ENCODE results near the gene ARRDC1. TPM values are rescaled to one million over a fixed set of nuclear protein-coding genes. Genes with fewer than 3 reads are reported as not detected.

ARRDC1 gene
- total and polyA plus RNA-seq, 9 of the 15 experiments (the other 6 are each of a cell fraction or from before 2014, with no cell fraction given), result 0.21 to 45.3 (median 18.6) TPM

DNA sequence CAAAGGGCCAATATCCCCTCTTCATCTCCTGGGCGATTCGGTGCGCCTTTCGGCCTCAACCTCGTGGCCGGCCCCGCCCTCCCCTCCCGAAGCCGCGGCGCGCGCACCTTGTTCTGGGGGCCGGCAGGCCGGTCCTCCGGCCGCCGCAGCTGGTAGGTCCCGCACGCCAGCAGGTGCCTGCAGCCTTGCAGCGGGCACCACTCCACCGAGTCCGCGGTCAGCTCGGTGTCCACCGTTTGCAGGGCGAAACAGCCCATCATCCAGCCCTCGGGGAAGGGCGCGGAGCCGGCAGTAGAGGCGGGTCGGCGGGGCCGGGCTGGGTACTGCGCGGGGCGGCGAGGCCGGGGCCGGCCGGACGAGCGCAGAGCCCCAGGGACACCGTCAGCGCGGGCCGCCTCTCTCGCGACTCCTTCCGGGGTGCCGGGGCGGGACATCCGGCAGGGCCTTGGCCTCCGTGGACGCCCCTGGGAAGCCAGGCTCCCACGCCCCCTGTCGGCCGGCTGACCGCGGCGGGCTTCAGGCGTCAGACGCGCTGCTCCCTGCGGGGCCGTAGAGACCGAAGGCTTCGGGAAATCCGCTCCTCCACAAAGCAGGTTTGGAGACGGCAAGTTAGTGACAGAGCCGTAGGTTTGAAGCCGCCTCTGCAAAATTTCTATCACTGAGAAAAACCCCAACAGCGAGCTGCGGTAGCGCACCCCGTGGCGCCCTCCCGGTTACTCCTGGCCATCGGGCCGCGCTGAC, 26.8 kb upstream of the ARRDC1 start, which contains the start of gene DPH7 (continued):
- TF ChIP-seq, protein P1, sequence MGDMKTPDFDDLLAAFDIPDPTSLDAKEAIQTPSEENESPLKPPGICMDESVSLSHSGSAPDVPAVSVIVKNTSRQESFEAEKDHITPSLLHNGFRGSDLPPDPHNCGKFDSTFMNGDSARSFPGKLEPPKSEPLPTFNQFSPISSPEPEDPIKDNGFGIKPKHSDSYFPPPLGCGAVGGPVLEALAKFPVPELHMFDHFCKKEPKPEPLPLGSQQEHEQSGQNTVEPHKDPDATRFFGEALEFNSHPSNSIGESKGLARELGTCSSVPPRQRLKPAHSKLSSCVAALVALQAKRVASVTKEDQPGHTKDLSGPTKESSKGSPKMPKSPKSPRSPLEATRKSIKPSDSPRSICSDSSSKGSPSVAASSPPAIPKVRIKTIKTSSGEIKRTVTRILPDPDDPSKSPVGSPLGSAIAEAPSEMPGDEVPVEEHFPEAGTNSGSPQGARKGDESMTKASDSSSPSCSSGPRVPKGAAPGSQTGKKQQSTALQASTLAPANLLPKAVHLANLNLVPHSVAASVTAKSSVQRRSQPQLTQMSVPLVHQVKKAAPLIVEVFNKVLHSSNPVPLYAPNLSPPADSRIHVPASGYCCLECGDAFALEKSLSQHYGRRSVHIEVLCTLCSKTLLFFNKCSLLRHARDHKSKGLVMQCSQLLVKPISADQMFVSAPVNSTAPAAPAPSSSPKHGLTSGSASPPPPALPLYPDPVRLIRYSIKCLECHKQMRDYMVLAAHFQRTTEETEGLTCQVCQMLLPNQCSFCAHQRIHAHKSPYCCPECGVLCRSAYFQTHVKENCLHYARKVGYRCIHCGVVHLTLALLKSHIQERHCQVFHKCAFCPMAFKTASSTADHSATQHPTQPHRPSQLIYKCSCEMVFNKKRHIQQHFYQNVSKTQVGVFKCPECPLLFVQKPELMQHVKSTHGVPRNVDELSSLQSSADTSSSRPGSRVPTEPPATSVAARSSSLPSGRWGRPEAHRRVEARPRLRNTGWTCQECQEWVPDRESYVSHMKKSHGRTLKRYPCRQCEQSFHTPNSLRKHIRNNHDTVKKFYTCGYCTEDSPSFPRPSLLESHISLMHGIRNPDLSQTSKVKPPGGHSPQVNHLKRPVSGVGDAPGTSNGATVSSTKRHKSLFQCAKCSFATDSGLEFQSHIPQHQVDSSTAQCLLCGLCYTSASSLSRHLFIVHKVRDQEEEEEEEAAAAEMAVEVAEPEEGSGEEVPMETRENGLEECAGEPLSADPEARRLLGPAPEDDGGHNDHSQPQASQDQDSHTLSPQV (IDR thresholded peaks at IDR 0.05), result 0 out of 2 replicates have a peak, but pooled peaks have one; percentile 69
- TF ChIP-seq RBM25 (IDR thresholded peaks at IDR 0.05; ENCODE audit: low read depth, low read length, severe bottlenecking) (no peak), E2F1 (CRISPR knock-in tag; IDR thresholded peaks at IDR 0.05) (no peak; the same call in 1 of the 2 replicates), MYBL2 (IDR thresholded peaks at IDR 0.05; ENCODE audit: low read depth) (no peak), MYBL2 (CRISPR knock-in tag; IDR thresholded peaks at IDR 0.05; ENCODE audit: borderline replicate concordance) (no peak), ZSCAN29 (IDR thresholded peaks at IDR 0.05) (peak; percentile 94), ZNF551 (CRISPR knock-in tag; IDR thresholded peaks at IDR 0.05) (no peak), ZNF444 (CRISPR knock-in tag; IDR thresholded peaks at IDR 0.05) (no peak), CREBBP (IDR thresholded peaks at IDR 0.05; ENCODE audit: low read depth, low read length) (no peak), TAF15 (IDR thresholded peaks at IDR 0.05; ENCODE audit: low read depth, low read length) (no peak), ELF2 (CRISPR knock-in tag; IDR thresholded peaks at IDR 0.05) (peak; percentile 52; the same call in 1 of the 2 replicates), E2F4 (CRISPR knock-in tag; IDR thresholded peaks at IDR 0.05; ENCODE audit: low read depth) (no peak), RNF2 (IDR thresholded peaks at IDR 0.05) (no peak; the same call in 1 of the 2 replicates), TRIM24 (IDR thresholded peaks at IDR 0.05) (peak in 1 of 2 experiments; percentile 72; a peak in 2 of 4 replicates), BRCA1 (IDR thresholded peaks at IDR 0.05) (no peak), BRCA1 (CRISPR knock-in tag; IDR thresholded peaks at IDR 0.05) (no peak)
- TF ChIP-seq, protein P2, sequence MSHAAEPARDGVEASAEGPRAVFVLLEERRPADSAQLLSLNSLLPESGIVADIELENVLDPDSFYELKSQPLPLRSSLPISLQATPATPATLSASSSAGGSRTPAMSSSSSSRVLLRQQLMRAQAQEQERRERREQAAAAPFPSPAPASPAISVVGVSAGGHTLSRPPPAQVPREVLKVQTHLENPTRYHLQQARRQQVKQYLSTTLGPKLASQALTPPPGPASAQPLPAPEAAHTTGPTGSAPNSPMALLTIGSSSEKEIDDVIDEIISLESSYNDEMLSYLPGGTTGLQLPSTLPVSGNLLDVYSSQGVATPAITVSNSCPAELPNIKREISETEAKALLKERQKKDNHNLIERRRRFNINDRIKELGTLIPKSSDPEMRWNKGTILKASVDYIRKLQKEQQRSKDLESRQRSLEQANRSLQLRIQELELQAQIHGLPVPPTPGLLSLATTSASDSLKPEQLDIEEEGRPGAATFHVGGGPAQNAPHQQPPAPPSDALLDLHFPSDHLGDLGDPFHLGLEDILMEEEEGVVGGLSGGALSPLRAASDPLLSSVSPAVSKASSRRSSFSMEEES (CRISPR knock-in tag; IDR thresholded peaks at IDR 0.05), result no peak

All from K562 (cell line).